ENCODE measurements around the gene TMEM39A. TPM values are rescaled to one million over a fixed set of nuclear protein-coding genes. Genes with fewer than 3 reads are reported as not detected.
A peak's percentile ranks its signal among the peaks of the same experiment; 100 is the strongest.

Gene TMEM39A
- total RNA-seq, 1 donor from 2014 or later, result 45.6 TPM

GRCh38 chr3:119401069-119401468 lies 62.3 kb downstream of the TMEM39A start:
- intact Hi-C loops (cut with micrococcal nuclease), result no loop called here
- POLR2A ChIA-PET, result no interaction called here
- Mint-ChIP-seq H3K36me3 (ENCODE audit: low read depth) (peaks cover 26% of the 10 kb centered on the region), H3K4me1 (peaks cover 12% of the 10 kb centered on the region), H3K4me3 (no peak overlapping the region), H3K27me3 (no peaks in the 10 kb centered on the region), H3K27ac (peak overlapping the region; percentile 36), H3K9me3 (no peaks in the 10 kb centered on the region)
- DNase-seq, result no peak
- CTCF ChIA-PET, result interaction anchor here (0.6 kb wide), 1 partner anchor 131 kb away, joined by 3 read pairs; no protein-coding TSS in a partner anchor
- ATAC-seq (ENCODE audit: low read depth), result no peak
- TF ChIP-seq CTCF (IDR thresholded peaks at IDR 0.05), result no peak

- TF ChIP-seq CTCF (IDR thresholded peaks at IDR 0.05), result no peak
- Mint-ChIP-seq H3K36me3 (ENCODE audit: low read depth) (peaks cover 32% of the 10 kb centered on the region), H3K4me3 (no peak overlapping the region), H3K27me3 (no peaks in the 10 kb centered on the region), H3K9me3 (no peaks in the 10 kb centered on the region), H3K4me1 (peaks cover 12% of the 10 kb centered on the region), H3K27ac (peak overlapping the region; percentile 36)
- intact Hi-C loops (cut with micrococcal nuclease), result no loop called here
- ChIA-PET POLR2A (no interaction called here), CTCF (interaction anchor here (0.6 kb wide), 1 partner anchor 130 kb away, joined by 3 read pairs; no protein-coding TSS in a partner anchor)
- DNase-seq (no peak), ATAC-seq (ENCODE audit: low read depth) (no peak)
Measured at GRCh38 chr3:119400466-119400865, 62.9 kb downstream of the TMEM39A start.

GRCh38 chr3:119396870-119397269 lies 66.5 kb downstream of the TMEM39A start:
- POLR2A ChIA-PET, result no interaction called here

GRCh38 chr3:119395923-119396358 lies 67.5 kb downstream of the TMEM39A start:
- DNase-seq (no peak), ATAC-seq (ENCODE audit: low read depth) (no peak)
- H3K36me3 Mint-ChIP-seq (ENCODE audit: low read depth), result peaks cover 48% of the 10 kb centered on the region
- intact Hi-C loops (cut with micrococcal nuclease), result no loop called here
- ChIA-PET POLR2A (no interaction called here), CTCF (no interaction called here)
- no peak for TF ChIP-seq CTCF (IDR thresholded peaks at IDR 0.05)
- H3K4me3 Mint-ChIP-seq, result no peak overlapping the region
- no peaks in the 10 kb centered on the region for H3K27me3 Mint-ChIP-seq
- no peaks in the 10 kb centered on the region for H3K9me3 Mint-ChIP-seq
- no peak overlapping the region for H3K27ac Mint-ChIP-seq
- H3K4me1 Mint-ChIP-seq, result peaks cover 5% of the 10 kb centered on the region

More at GRCh38 chr3:119396870-119397269, 66.5 kb downstream of the TMEM39A start:
- Mint-ChIP-seq H3K27ac (no peak overlapping the region), H3K27me3 (no peaks in the 10 kb centered on the region), H3K4me1 (peaks cover 12% of the 10 kb centered on the region), H3K36me3 (ENCODE audit: low read depth) (peaks cover 46% of the 10 kb centered on the region), H3K9me3 (no peaks in the 10 kb centered on the region), H3K4me3 (no peak overlapping the region)
- intact Hi-C loops (cut with micrococcal nuclease), result no loop called here
- ATAC-seq (ENCODE audit: low read depth) (no peak), DNase-seq (no peak)
- no peak for TF ChIP-seq CTCF (IDR thresholded peaks at IDR 0.05)
- CTCF ChIA-PET, result no interaction called here

GRCh38 chr3:119388577-119388976 lies 74.8 kb downstream of the TMEM39A start:
- ChIA-PET CTCF (interaction anchor here (0.7 to 1.2 kb wide), 2 partner anchors 114 to 504 kb away, joined by 3 read pairs; no protein-coding TSS in a partner anchor), POLR2A (no interaction called here)
- intact Hi-C loops (cut with micrococcal nuclease), result no loop called here
- ATAC-seq (ENCODE audit: low read depth), result no peak
- Mint-ChIP-seq H3K27ac (no peak overlapping the region), H3K9me3 (no peaks in the 10 kb centered on the region), H3K36me3 (ENCODE audit: low read depth) (peaks cover 45% of the 10 kb centered on the region), H3K4me1 (no peaks in the 10 kb centered on the region), H3K4me3 (no peak overlapping the region), H3K27me3 (no peaks in the 10 kb centered on the region)
- TF ChIP-seq CTCF (IDR thresholded peaks at IDR 0.05), result no peak
- no peak for DNase-seq

All from activated B cell treated with CpG ODN at 0.5 μM for 24 hours (primary cell).